IPS DF 4.7 (cell line): ENCODE results near the gene SLC25A18.
A peak's percentile ranks its signal among the peaks of the same experiment; 100 is the strongest.
"Not testable (repeated sequence)": the region's sequence is repeated elsewhere in the genome, so short reads cannot be mapped to it uniquely, and the experiment has no call there.

ENCODE experiments used
- DNase-seq: peaks from one replicate; pipeline ENCODE4 v3.0.0-alpha.2; 2013; ENCODE audit warnings: low spot score; ENCODE audit errors: extremely low read depth

Gene SLC25A18

DNA sequence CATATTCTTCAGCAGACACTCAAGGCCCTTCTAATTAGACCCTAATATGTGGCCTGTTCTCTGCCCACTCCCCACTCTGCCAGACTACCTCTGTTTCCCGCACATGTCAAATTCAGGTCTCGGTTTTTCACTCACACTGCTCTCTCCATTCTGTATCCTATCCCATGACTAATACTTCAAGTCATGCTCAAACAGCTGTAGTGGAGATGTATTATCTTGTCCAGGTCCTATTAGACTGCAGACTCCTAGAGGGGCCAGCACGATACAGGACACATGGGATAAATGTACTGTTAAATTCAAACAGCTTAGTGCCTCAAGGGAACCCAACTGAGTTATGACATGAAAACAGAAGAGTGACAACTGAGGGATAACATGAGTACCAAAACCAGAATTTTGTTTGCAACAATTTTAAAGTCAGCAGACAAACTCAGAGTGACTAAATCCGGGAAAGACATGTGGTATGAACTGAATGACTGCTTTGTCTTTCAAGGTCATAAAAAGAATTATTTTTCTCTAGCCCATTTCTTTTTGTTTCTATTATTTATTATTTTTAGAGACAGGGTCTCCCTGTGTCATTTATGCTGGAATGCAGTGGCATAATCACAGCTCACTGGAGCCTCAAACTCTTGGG, 44.7 kb downstream of the SLC25A18 start:
- DNase-seq, result no peak

DNA sequence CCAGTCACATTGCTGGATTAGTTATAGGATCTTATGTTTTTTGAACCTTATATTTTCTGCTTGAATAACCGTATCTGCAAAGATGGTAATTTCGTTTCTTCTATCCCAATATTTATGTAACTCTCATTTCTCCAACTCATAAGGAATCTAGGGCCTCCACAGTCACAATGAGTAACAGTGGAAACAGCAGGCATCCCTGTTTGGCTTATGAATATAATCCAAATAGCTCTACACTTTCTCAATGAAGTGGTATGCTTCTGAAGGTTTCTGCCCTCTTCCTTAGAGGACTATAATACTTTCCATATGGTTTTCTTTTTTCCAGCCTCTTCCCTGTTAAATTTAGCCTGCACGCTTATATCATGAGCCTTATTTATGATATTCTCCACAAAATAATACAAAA, 48.8 kb downstream of the SLC25A18 start:
- DNase-seq, result no peak

DNA sequence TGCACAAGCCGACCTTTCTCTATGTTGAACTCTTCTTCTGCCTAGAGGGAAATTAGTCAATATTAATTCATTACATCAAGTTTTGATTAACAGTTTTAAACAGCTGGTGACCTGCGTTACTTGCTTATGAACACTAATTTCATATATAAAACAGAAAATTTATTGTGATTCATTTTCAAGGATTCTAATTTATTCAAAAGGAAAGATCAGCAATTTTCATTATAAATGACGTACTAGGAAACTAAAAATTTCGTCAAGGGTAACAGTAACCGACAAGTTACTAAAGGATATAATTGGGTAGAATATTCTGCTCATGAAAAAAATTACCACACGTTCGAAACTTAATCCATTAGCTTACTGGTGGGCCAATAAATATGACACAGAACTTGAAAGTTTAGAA, 50.0 kb downstream of the SLC25A18 start:
- DNase-seq, result no peak

DNA sequence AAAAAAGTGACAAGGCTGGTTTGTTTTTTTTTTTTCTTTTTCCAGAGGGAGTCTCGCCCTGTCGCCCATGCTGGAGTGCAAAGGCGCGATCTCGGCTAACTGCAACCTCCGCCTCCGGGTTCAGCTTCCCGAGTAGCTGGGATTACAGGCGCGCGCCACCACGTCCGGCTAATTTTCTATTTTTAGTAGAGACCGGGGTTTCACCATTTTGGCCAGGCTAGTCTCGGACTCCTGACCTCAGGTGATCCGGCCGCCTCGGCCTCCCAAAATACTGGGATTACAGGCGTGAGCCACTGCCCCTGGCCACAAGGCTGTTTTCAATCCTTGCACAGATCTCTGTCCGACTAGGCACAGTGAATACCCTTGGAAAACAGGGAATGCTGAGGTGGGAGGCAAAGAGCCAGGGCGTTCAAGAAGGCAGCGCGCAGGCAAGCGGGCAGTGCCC, 64.7 kb downstream of the SLC25A18 start:
- no peak for DNase-seq

GRCh38 chr22:17628406-17629172, 65.3 kb downstream of the SLC25A18 start, which contains the start of gene ATP6V1E1:
ATP6V1E1 (minus strand) TSS chr22:17628749; CDS start chr22:17628635, 114 bp downstream.
- peak; percentile 85 for DNase-seq

DNA sequence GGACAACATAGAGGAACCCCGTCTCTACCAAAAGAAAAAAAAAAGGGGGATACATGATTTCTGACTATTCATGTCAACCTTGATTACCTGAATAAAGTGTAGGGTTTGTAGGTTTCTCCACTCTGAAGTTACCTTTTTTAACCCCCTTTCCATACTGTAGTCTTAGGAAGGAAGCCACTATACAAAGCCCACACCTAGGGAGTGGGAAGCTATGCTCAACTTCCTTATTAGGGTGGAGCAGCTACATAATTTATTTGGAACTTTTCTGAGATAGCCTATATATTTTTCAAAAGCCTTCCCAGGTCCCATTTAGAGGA, 65.8 kb downstream of the SLC25A18 start:
- DNase-seq, result no peak

- DNase-seq, result no peak
Observed at GRCh38 chr22:17629641-17630040, 66.3 kb downstream of the SLC25A18 start.

- no peak for DNase-seq
Observed at GRCh38 chr22:17631076-17631565, 67.8 kb downstream of the SLC25A18 start.

- no peak for DNase-seq
Observed at GRCh38 chr22:17633217-17633997, 70.1 kb downstream of the SLC25A18 start.

GRCh38 chr22:17633998-17634323, 70.7 kb downstream of the SLC25A18 start:
- DNase-seq, result no peak

- no peak for DNase-seq
Observed at GRCh38 chr22:17634696-17635095, 71.4 kb downstream of the SLC25A18 start.

GRCh38 chr22:17636850-17637249, 73.6 kb downstream of the SLC25A18 start:
- DNase-seq, result not testable (repeated sequence)

DNA sequence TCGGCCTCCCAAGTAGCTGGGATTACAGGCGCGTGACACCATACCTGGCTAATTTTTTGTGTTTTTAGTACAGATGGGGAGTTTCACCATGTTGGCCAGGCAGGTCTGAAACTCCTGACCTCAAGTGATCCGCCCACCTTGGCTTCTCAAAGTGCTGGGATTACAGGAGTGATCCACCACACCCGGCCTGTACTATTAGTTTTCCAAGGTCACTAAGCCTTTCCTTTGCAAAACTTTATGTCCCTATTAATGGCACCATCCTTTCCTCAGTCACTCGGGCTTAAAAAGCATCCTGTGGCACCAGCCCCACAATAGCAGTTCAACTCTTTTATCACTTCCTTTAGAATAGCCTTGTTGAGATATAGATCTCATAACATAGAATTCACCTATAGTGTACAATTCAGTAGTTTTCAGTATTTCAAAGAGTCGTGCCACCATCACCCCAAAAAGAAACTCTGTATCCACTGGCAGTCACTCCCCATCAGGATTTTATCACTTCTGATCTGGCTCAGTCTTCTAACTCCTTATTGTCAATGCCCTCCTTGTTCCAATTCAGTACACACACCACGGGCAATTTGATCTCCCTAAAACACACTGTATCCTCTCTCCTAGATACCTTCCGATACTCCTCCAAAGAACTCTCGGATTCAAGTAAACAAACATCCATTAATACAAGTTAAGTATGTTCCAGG, 74.3 kb downstream of the SLC25A18 start:
- DNase-seq, result no peak

- no peak for DNase-seq
Observed at GRCh38 chr22:17638182-17638431, 74.8 kb downstream of the SLC25A18 start.

GRCh38 chr22:17638432-17639246, 75.3 kb downstream of the SLC25A18 start, which contains the start of gene BCL2L13:
BCL2L13 (plus strand) TSS chr22:17638757; CDS start chr22:17655712, 16,955 bp downstream.
- DNase-seq, result peak; percentile 68

DNA sequence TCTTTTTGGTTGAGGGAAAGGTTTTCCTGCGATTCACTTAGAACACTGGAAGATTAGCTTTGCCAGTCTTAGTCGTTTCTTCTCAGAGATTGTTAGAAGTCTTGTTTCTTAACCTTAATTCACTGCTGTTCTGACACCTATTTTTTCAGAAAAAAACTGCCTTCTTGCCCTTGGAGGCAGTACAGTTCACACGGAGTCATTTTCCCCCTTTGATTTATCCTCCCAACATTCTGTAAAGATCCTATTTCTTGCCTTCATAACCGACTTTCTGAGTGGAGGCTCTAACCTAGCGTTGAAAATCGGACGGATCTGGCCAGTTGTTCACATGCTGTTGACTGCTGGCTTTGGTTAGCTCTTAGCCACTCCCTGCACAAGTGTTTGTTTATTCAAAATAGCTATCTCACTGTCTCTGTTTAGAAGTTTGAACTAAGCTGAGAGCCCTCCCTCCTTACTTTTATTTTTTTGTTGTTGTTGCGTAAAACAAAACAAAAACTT, 76.0 kb downstream of the SLC25A18 start:
- no peak for DNase-seq
